IMR-90 (cell line): ENCODE measurements around the gene NEURL1B. TPM values are rescaled to one million over a fixed set of nuclear protein-coding genes. Genes with fewer than 3 reads are reported as not detected.

Source experiments
- ATAC-seq: fragments of 200-7000 bp; cut with Tn5 transposase; 2 replicates; pipeline ENCODE4 v1.9.1; 2020; ENCODE audit warnings: low read depth, mild to moderate bottlenecking, moderate library complexity
- BruUV-seq: library from RNA; stranded (reverse); fragments of 400-500 nt; replicated peaks from 2 replicates; lab custom pipeline; 2021; lab: Mats Ljungman, UMichigan
- CTCF ChIA-PET: fragments of 300-600 bp; formaldehyde crosslinking; extraction: SDS; loops from one replicate; lab custom pipeline; 2021; ENCODE audit warnings: antibody characterized with exemption; lab: Yijun Ruan, JAX
- POLR2A ChIA-PET: fragments of 300-600 bp; sonication (Branson Sonifier 250); formaldehyde crosslinking; loops from one replicate; lab custom pipeline; 2022; ENCODE audit warnings: antibody characterized with exemption; ENCODE audit not compliant: unreplicated experiment; lab: Charles Lee
- DNase-seq: peaks from one replicate; pipeline ENCODE4 v3.0.0; 2013
- H2AFZ ChIP-seq: replicated peaks from 2 replicates; pipeline ENCODE3; 2013; ENCODE audit warnings: low read length, mild to moderate bottlenecking; ENCODE audit not compliant: poor library complexity
- H2AK5ac ChIP-seq: 2 replicates; pipeline ENCODE4 v1.6.1; 2013; ENCODE audit warnings: low read depth, low read length, inconsistent platforms
- H2AK9ac ChIP-seq: replicated peaks from 2 replicates; pipeline ENCODE3; 2013; ENCODE audit warnings: mild to moderate bottlenecking, low read depth, low read length, moderate library complexity; ENCODE audit not compliant: poor library complexity
- H2BK120ac ChIP-seq: 2 replicates; pipeline ENCODE4 v1.6.1; 2013; ENCODE audit warnings: low read depth, low read length, inconsistent platforms
- H2BK15ac ChIP-seq: 3 replicates; pipeline ENCODE4 v1.6.1; 2013; ENCODE audit warnings: low read depth, low read length, inconsistent platforms
- H2BK20ac ChIP-seq: 2 replicates; pipeline ENCODE4 v1.6.1; 2013; ENCODE audit warnings: low read depth, mild to moderate bottlenecking, inconsistent platforms, low read length, moderate library complexity
- H2BK5ac ChIP-seq: 2 replicates; pipeline ENCODE4 v1.6.1; 2013; ENCODE audit warnings: mild to moderate bottlenecking, low read depth, low read length, inconsistent platforms; ENCODE audit not compliant: poor library complexity, severe bottlenecking
- H3K14ac ChIP-seq: replicated peaks from 2 replicates; pipeline ENCODE4 v1.6.1; 2013; ENCODE audit warnings: low read depth, low read length, inconsistent platforms
- H3K18ac ChIP-seq: 2 replicates; pipeline ENCODE4 v1.6.1; 2013; ENCODE audit warnings: low read depth, low read length, control low read depth
- H3K23ac ChIP-seq: 2 replicates; pipeline ENCODE4 v1.6.1; 2013; ENCODE audit warnings: low read depth, low read length, inconsistent platforms
- H3K27ac ChIP-seq: 2 replicates; pipeline ENCODE4 v1.5.1; 2013; ENCODE audit warnings: mild to moderate bottlenecking, control low read depth, low read length; ENCODE audit not compliant: insufficient read depth
- H3K27me3 ChIP-seq: 2 replicates; pipeline ENCODE4 v1.6.1; 2013; ENCODE audit warnings: low read length; ENCODE audit not compliant: control insufficient read depth, insufficient read depth
- H3K36me3 ChIP-seq: 2 replicates; pipeline ENCODE4 v1.6.1; 2013; ENCODE audit warnings: low read length, mixed read lengths; ENCODE audit not compliant: control insufficient read depth, insufficient read depth
- H3K4ac ChIP-seq: 2 replicates; pipeline ENCODE4 v1.6.1; 2013; ENCODE audit warnings: low read depth, low read length, inconsistent platforms
- H3K4me1 ChIP-seq: 2 replicates; pipeline ENCODE4 v1.6.1; 2013; ENCODE audit warnings: low read length, mixed read lengths; ENCODE audit not compliant: control insufficient read depth, insufficient read depth
- H3K4me2 ChIP-seq: 2 replicates; pipeline ENCODE4 v1.6.1; 2013; ENCODE audit warnings: low read depth, mild to moderate bottlenecking, control low read depth, low read length, moderate library complexity
- H3K4me3 ChIP-seq: 2 replicates; pipeline ENCODE4 v1.5.1; 2013; ENCODE audit warnings: low read depth, mild to moderate bottlenecking, control low read depth, low read length, moderate library complexity; ENCODE audit not compliant: insufficient read depth
- H3K56ac ChIP-seq: 2 replicates; pipeline ENCODE4 v1.6.1; 2013; ENCODE audit warnings: low read length, inconsistent platforms; ENCODE audit not compliant: insufficient read depth; ENCODE audit errors: extremely low read depth
- H3K79me1 ChIP-seq, 2 experiments: 2 replicates each; pipeline ENCODE4 v1.6.1; 2013; ENCODE audit warnings: low read length in 2 of 2, inconsistent platforms in 1 of 2, low read depth in 1 of 2
- H3K9ac ChIP-seq: 2 replicates; pipeline ENCODE4 v1.6.1; 2013; ENCODE audit warnings: low read depth, low read length, control low read depth
- H3K9me1 ChIP-seq: 2 replicates; pipeline ENCODE4 v1.6.1; 2013; ENCODE audit warnings: low read length, inconsistent platforms; ENCODE audit not compliant: insufficient read depth
- H3K9me3 ChIP-seq: 2 replicates; pipeline ENCODE4 v1.6.1; 2013; ENCODE audit warnings: low read length; ENCODE audit not compliant: control insufficient read depth, insufficient read depth
- H4K20me1 ChIP-seq: 2 replicates; pipeline ENCODE4 v1.6.1; 2013; ENCODE audit warnings: low read length, inconsistent platforms; ENCODE audit not compliant: insufficient read depth
- H4K5ac ChIP-seq: 2 replicates; pipeline ENCODE4 v1.6.1; 2013; ENCODE audit warnings: mild to moderate bottlenecking, low read depth, low read length, control low read depth
- H4K8ac ChIP-seq, 2 experiments: 2 replicates each; pipeline ENCODE4 v1.6.1; 2013; ENCODE audit warnings: low read depth in 2 of 2, low read length in 2 of 2, control low read depth in 1 of 2, inconsistent platforms in 1 of 2
- H4K91ac ChIP-seq: 2 replicates; pipeline ENCODE4 v1.6.1; 2013; ENCODE audit warnings: low read depth, low read length, inconsistent platforms; ENCODE audit not compliant: insufficient read depth
- BHLHE40 ChIP-seq: fragments of 150-350 bp; IDR thresholded peaks from 2 replicates; pipeline ENCODE4 v1.6.1; 2016; ENCODE audit warnings: mild to moderate bottlenecking, low read depth, low read length
- CHD1 ChIP-seq: IDR thresholded peaks from 2 replicates; pipeline ENCODE4 v1.6.1; 2012; ENCODE audit warnings: low read depth, low read length, improper control_type of control experiment
- CTCF ChIP-seq: conservative IDR thresholded peaks from 2 replicates; pipeline ENCODE4 v1.5.1; 2012; ENCODE audit warnings: mild to moderate bottlenecking, low read depth, low read length, improper control_type of control experiment
- ELK1 ChIP-seq: fragments of 150-350 bp; IDR thresholded peaks from 2 replicates; pipeline ENCODE4 v1.6.1; 2016; ENCODE audit warnings: low read depth, mild to moderate bottlenecking, low read length, moderate library complexity, borderline replicate concordance
- FOS ChIP-seq: fragments of 150-350 bp; IDR thresholded peaks from 2 replicates; pipeline ENCODE4 v1.6.1; 2016; ENCODE audit warnings: low read depth, low read length
- MAFK ChIP-seq: IDR thresholded peaks from 2 replicates; pipeline ENCODE4 v1.6.1; 2012; ENCODE audit warnings: low read depth, low read length, improper control_type of control experiment
- MAZ ChIP-seq: IDR thresholded peaks from 2 replicates; pipeline ENCODE4 v1.6.1; 2012; ENCODE audit warnings: low read depth, mild to moderate bottlenecking, low read length, improper control_type of control experiment, moderate library complexity, borderline replicate concordance
- POLR2A ChIP-seq: IDR thresholded peaks from 2 replicates; pipeline ENCODE4 v1.6.1; 2012; ENCODE audit warnings: mild to moderate bottlenecking, low read depth, low read length
- RAD21 ChIP-seq: IDR thresholded peaks from 2 replicates; pipeline ENCODE4 v1.6.1; 2012; ENCODE audit warnings: low read length, improper control_type of control experiment
- RCOR1 ChIP-seq: IDR thresholded peaks from 2 replicates; pipeline ENCODE4 v1.6.1; 2012; ENCODE audit warnings: mild to moderate bottlenecking, low read length, improper control_type of control experiment; ENCODE audit not compliant: insufficient replicate concordance
- USF2 ChIP-seq: fragments of 150-350 bp; IDR thresholded peaks from 2 replicates; pipeline ENCODE4 v1.6.1; 2017; ENCODE audit warnings: mild to moderate bottlenecking, antibody characterized with exemption, low read length, low read depth
- WGBS, 2 experiments: methylation state at CpG; one replicate each; pipeline versions ENCODE4 v1.1.5 to v1.1.7; 2013; ENCODE audit warnings: missing lambda C conversion rate in 2 of 2; ENCODE audit not compliant: insufficient read length in 1 of 2; ENCODE audit errors: extremely low coverage in 2 of 2; 5-methylcytosine and 5-hydroxymethylcytosine counted together
- dilution Hi-C: fragments of 300-500 bp; cut with HindIII; formaldehyde crosslinking; loops from one replicate; pipeline ENCODE4 v1.14.3; 2018; ENCODE audit warnings: low sequenced_read_pairs; ENCODE audit not compliant: unreplicated experiment
- in situ Hi-C: fragments of 300-500 bp; cut with MboI; formaldehyde crosslinking; loops from 3 replicates; pipeline ENCODE4 v1.14.3; 2019; ENCODE audit warnings: low sequenced_read_pairs, inconsistent platforms, mixed read lengths
- intact Hi-C: fragments of 100-400 bp; cut with micrococcal nuclease; formaldehyde crosslinking; loops from 2 replicates; pipeline ENCODE4 v1.10.0; 2022
- polyA plus RNA-seq, 3 experiments: library from polyadenylated mRNA; depleted of rRNA; stranded (reverse); fragments of >200 nt; gene quantifications; 2 replicates each; pipeline ENCODE4 v1.2.3, GENCODE V29; 2012; ENCODE audit warnings: low replicate concordance in 1 of 3
- total RNA-seq: library from RNA; depleted of rRNA; stranded (reverse); fragments of >200 nt; gene quantifications from 2 replicates; pipeline ENCODE4 v1.2.3, GENCODE V29; 2012

Gene NEURL1B
- total and polyA plus RNA-seq, 2 of the 4 experiments (the other 2 are of a cell fraction), result 1.8 to 2.8 TPM

GRCh38 chr5:172596638-172597231, 44.3 kb upstream of the NEURL1B start:
- H2BK5ac ChIP-seq, result peak overlapping the region; percentile 90
- DNase-seq (no peak), ATAC-seq (no peak)
- H3K9ac ChIP-seq, result no peak overlapping the region
- no peaks in the 10 kb centered on the region for H3K79me1 ChIP-seq
- H2AK5ac ChIP-seq, result no peak overlapping the region
- CTCF ChIA-PET, result no interaction called here
- H2BK15ac ChIP-seq, result no peak overlapping the region
- no peak overlapping the region for H2AK9ac ChIP-seq
- H4K20me1 ChIP-seq, result peaks cover 6% of the 10 kb centered on the region; the same call in 1 of the 2 replicates
- H3K4me3 ChIP-seq, result no peak overlapping the region
- intact Hi-C loops, result no loop called here
- no peaks in the 10 kb centered on the region for H3K4me1 ChIP-seq
- no peak overlapping the region for H4K91ac ChIP-seq
- 77% methylated on average over 4 of the region's 7 CpGs; no CpG with 5 or more reads in 1 of the 2 experiments for WGBS, 2 experiments
- dilution Hi-C loops, result no loop called here
- POLR2A ChIA-PET, result no interaction called here
- no peak overlapping the region for H4K5ac ChIP-seq
- no peak overlapping the region for H3K23ac ChIP-seq
- in situ Hi-C loops, result no loop called here
- H2AFZ ChIP-seq, result no peak overlapping the region
- H3K9me3 ChIP-seq, result no peaks in the 10 kb centered on the region
- H2BK120ac ChIP-seq, result no peak overlapping the region
- H4K8ac ChIP-seq, result no peak overlapping the region
- TF ChIP-seq USF2, result no peak
- TF ChIP-seq RCOR1, result no peak
- no peak for TF ChIP-seq BHLHE40
- no peak for TF ChIP-seq FOS
- TF ChIP-seq MAZ, result no peak
- no peak for TF ChIP-seq CTCF
- TF ChIP-seq RAD21, result no peak
- TF ChIP-seq CHD1, result no peak
- no peak for TF ChIP-seq POLR2A
- TF ChIP-seq MAFK, result no peak
- no peak for TF ChIP-seq ELK1
- no peak overlapping the region for H3K4me2 ChIP-seq
- H3K56ac ChIP-seq, result no peak overlapping the region
- peaks cover 28% of the 10 kb centered on the region for H3K27me3 ChIP-seq
- H3K36me3 ChIP-seq, result no peaks in the 10 kb centered on the region
- no TSS peak for BruUV-seq
- no peak overlapping the region for H3K18ac ChIP-seq
- peaks cover 10% of the 10 kb centered on the region for H3K9me1 ChIP-seq
- no peak overlapping the region for H3K27ac ChIP-seq
- H2BK20ac ChIP-seq, result no peak overlapping the region
- no peak overlapping the region; the same call in 1 of the 2 replicates for H3K14ac ChIP-seq
- no peak overlapping the region for H3K4ac ChIP-seq
